Measurements from ENCODE around the gene MED10. TPM values are rescaled to one million over a fixed set of nuclear protein-coding genes. Genes with fewer than 3 reads are reported as not detected.

The MED10 gene
- total and polyA plus RNA-seq, 2 experiments from 2014 or later, result 16.0 to 58.1 TPM

DNA sequence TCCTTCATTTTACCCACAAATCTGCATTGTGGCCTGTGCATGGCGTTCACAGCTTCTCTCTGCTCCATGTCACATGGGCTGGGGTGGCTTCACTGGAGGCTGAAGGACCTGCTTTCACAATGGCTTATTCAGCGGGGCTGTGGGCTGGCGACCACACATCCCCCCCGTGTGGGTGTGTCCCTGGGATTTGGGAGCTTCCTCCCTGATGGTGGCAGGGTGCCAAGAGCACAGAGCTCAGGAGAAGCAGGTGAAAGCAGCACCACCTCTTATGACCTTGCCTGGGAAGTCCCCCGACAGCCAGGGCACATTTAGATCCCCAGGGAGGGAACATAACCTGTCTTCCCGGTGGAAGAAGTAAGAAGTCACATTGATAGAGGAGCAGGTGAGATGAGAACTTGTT lies 5.0 kb upstream of the MED10 start (continued):
- TF ChIP-seq, protein P1, sequence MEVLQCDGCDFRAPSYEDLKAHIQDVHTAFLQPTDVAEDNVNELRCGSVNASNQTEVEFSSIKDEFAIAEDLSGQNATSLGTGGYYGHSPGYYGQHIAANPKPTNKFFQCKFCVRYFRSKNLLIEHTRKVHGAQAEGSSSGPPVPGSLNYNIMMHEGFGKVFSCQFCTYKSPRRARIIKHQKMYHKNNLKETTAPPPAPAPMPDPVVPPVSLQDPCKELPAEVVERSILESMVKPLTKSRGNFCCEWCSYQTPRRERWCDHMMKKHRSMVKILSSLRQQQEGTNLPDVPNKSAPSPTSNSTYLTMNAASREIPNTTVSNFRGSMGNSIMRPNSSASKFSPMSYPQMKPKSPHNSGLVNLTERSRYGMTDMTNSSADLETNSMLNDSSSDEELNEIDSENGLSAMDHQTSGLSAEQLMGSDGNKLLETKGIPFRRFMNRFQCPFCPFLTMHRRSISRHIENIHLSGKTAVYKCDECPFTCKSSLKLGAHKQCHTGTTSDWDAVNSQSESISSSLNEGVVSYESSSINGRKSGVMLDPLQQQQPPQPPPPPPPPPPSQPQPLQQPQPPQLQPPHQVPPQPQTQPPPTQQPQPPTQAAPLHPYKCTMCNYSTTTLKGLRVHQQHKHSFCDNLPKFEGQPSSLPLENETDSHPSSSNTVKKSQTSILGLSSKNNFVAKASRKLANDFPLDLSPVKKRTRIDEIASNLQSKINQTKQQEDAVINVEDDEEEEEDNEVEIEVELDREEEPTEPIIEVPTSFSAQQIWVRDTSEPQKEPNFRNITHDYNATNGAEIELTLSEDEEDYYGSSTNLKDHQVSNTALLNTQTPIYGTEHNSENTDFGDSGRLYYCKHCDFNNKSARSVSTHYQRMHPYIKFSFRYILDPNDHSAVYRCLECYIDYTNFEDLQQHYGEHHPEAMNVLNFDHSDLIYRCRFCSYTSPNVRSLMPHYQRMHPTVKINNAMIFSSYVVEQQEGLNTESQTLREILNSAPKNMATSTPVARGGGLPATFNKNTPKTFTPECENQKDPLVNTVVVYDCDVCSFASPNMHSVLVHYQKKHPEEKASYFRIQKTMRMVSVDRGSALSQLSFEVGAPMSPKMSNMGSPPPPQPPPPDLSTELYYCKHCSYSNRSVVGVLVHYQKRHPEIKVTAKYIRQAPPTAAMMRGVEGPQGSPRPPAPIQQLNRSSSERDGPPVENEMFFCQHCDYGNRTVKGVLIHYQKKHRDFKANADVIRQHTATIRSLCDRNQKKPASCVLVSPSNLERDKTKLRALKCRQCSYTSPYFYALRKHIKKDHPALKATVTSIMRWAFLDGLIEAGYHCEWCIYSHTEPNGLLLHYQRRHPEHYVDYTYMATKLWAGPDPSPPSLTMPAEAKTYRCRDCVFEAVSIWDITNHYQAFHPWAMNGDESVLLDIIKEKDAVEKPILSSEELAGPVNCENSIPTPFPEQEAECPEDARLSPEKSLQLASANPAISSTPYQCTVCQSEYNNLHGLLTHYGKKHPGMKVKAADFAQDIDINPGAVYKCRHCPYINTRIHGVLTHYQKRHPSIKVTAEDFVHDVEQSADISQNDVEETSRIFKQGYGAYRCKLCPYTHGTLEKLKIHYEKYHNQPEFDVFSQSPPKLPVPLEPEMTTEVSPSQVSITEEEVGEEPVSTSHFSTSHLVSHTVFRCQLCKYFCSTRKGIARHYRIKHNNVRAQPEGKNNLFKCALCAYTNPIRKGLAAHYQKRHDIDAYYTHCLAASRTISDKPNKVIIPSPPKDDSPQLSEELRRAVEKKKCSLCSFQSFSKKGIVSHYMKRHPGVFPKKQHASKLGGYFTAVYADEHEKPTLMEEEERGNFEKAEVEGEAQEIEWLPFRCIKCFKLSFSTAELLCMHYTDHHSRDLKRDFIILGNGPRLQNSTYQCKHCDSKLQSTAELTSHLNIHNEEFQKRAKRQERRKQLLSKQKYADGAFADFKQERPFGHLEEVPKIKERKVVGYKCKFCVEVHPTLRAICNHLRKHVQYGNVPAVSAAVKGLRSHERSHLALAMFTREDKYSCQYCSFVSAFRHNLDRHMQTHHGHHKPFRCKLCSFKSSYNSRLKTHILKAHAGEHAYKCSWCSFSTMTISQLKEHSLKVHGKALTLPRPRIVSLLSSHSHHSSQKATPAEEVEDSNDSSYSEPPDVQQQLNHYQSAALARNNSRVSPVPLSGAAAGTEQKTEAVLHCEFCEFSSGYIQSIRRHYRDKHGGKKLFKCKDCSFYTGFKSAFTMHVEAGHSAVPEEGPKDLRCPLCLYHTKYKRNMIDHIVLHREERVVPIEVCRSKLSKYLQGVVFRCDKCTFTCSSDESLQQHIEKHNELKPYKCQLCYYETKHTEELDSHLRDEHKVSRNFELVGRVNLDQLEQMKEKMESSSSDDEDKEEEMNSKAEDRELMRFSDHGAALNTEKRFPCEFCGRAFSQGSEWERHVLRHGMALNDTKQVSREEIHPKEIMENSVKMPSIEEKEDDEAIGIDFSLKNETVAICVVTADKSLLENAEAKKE (CRISPR knock-in tag; IDR thresholded peaks at IDR 0.05), result no peak
- TF ChIP-seq EZH2phosphoT487 (IDR thresholded peaks at IDR 0.05; ENCODE audit: unreplicated experiment) (no peak), ZNF331 (CRISPR knock-in tag; IDR thresholded peaks at IDR 0.05; ENCODE audit: low read depth) (no peak), NANOG (IDR thresholded peaks at IDR 0.05; ENCODE audit: borderline replicate concordance) (no peak)

DNA sequence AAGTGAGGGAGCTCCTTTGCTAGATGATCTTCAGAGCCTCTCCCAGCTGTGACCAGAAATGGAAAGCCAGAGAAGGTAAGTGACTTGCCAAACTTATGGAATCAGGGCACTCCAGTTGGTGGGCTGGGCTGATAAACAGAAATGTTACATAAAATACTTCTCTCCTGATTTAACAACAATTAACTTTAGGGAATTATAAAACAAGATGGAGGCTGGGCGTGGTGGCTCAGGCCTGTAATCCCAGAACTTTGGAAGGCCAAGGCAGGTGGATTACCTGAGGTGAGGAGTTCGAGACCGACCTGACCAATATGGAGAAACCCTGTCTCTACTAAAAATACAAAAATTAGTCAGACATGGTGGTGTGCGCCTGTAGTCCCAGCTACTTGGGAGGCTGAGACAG lies 899 bp upstream of the MED10 start:
- no peak for DNase-seq (ENCODE audit: low spot score)
- Mint-ChIP-seq H3K4me1 (peaks cover 20% of the 10 kb centered on the region; the same call in 2 of the 3 replicates), H3K27ac (no peak overlapping the region), H3K4me3 (peak overlapping the region; percentile 98), H3K27me3 (ENCODE audit: insufficient read depth, low read depth, poor library complexity) (peaks cover 6% of the 10 kb centered on the region), H3K36me3 (ENCODE audit: low read depth) (peaks cover 21% of the 10 kb centered on the region), H3K9me3 (no peaks in the 10 kb centered on the region)
- peak overlapping the region; percentile 78 for H3K4me2 ChIP-seq
- peaks cover 22% of the 10 kb centered on the region; the same call in 1 of the 2 replicates for H3K36me3 ChIP-seq (ENCODE audit: insufficient read depth)
- 0 out of 2 replicates have a peak, but pooled peaks cover 12% of the 10 kb centered on the region for H3K4me1 ChIP-seq (ENCODE audit: insufficient read depth)
- H3K79me2 ChIP-seq (replicated peaks; ENCODE audit: insufficient read depth), result peaks cover 22% of the 10 kb centered on the region
- H3K27ac ChIP-seq (ENCODE audit: low read depth), result no peak overlapping the region; the same call in 1 of the 2 replicates
- no peaks in the 10 kb centered on the region for H3K27me3 ChIP-seq (ENCODE audit: insufficient read depth)
- H4K20me1 ChIP-seq (replicated peaks; ENCODE audit: insufficient read depth), result peaks cover 7% of the 10 kb centered on the region; the same call in 1 of the 2 replicates
- no peak for ATAC-seq
- H2AFZ ChIP-seq, result peak overlapping the region; percentile 90
- no peaks in the 10 kb centered on the region for H3K9me2 ChIP-seq (ENCODE audit: insufficient read depth)
- peak overlapping the region; percentile 96 for H3K4me3 ChIP-seq
- H3F3A ChIP-seq (replicated peaks; ENCODE audit: low read depth), result no peaks in the 10 kb centered on the region
- TF ChIP-seq EZH2 (IDR thresholded peaks at IDR 0.05; ENCODE audit: low read depth, unreplicated experiment) (no peak), ZNF114 (CRISPR knock-in tag; IDR thresholded peaks at IDR 0.05) (no peak), POLR2AphosphoS5 (IDR thresholded peaks at IDR 0.05; ENCODE audit: low read depth) (no peak)
- TF ChIP-seq, protein P1 (CRISPR knock-in tag; IDR thresholded peaks at IDR 0.05), result no peak
- TF ChIP-seq, protein P2, sequence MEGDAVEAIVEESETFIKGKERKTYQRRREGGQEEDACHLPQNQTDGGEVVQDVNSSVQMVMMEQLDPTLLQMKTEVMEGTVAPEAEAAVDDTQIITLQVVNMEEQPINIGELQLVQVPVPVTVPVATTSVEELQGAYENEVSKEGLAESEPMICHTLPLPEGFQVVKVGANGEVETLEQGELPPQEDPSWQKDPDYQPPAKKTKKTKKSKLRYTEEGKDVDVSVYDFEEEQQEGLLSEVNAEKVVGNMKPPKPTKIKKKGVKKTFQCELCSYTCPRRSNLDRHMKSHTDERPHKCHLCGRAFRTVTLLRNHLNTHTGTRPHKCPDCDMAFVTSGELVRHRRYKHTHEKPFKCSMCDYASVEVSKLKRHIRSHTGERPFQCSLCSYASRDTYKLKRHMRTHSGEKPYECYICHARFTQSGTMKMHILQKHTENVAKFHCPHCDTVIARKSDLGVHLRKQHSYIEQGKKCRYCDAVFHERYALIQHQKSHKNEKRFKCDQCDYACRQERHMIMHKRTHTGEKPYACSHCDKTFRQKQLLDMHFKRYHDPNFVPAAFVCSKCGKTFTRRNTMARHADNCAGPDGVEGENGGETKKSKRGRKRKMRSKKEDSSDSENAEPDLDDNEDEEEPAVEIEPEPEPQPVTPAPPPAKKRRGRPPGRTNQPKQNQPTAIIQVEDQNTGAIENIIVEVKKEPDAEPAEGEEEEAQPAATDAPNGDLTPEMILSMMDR (conservative IDR thresholded peaks at IDR 0.05; ENCODE audit: low read depth in 2 of 2), result no peak
